ENCODE data around the gene OPALIN.

Gene OPALIN

GRCh38 chr10:96334616-96335526 is 23.9 kb downstream of the OPALIN start:
- Histone ChIP-seq H3K9me3 (ENCODE audit: low read length) (no peaks in the 10 kb centered on the region), H3K27me3 (ENCODE audit: control insufficient read depth in 1 of 2, insufficient read depth in 2 of 2, low read length in 2 of 2) (no peaks in the 10 kb centered on the region), H3K4me3 (ENCODE audit: low read depth in 1 of 2, low read length in 2 of 2) (no peak overlapping the region), H3K4me1 (ENCODE audit: insufficient read depth, low read length) (no peaks in the 10 kb centered on the region), H3K27ac (ENCODE audit: low read depth, low read length) (no peak overlapping the region), H3K36me3 (ENCODE audit: insufficient read depth, low read length) (no peaks in the 10 kb centered on the region), H3K9ac (ENCODE audit: low read length) (no peak overlapping the region)

GRCh38 chr10:96333101-96333500 is 25.7 kb downstream of the OPALIN start:
- H3K4me3 ChIP-seq (ENCODE audit: low read depth in 1 of 2, low read length in 2 of 2): no peak overlapping the region
- H3K27me3 ChIP-seq (ENCODE audit: control insufficient read depth in 1 of 2, insufficient read depth in 2 of 2, low read length in 2 of 2): no peaks in the 10 kb centered on the region
- H3K4me1 ChIP-seq (ENCODE audit: insufficient read depth, low read length): no peaks in the 10 kb centered on the region

GRCh38 chr10:96327462-96327861 is 31.3 kb downstream of the OPALIN start:
- H3K27me3 ChIP-seq (ENCODE audit: control insufficient read depth in 1 of 2, insufficient read depth in 2 of 2, low read length in 2 of 2): no peaks in the 10 kb centered on the region

More at GRCh38 chr10:96333101-96333500, 25.7 kb downstream of the OPALIN start:
- no peaks in the 10 kb centered on the region for H3K9me3 ChIP-seq (ENCODE audit: low read length)
- no peak overlapping the region for H3K9ac ChIP-seq (ENCODE audit: low read length)
- no peaks in the 10 kb centered on the region for H3K36me3 ChIP-seq (ENCODE audit: insufficient read depth, low read length)
- no peak overlapping the region for H3K27ac ChIP-seq (ENCODE audit: low read depth, low read length)

DNA sequence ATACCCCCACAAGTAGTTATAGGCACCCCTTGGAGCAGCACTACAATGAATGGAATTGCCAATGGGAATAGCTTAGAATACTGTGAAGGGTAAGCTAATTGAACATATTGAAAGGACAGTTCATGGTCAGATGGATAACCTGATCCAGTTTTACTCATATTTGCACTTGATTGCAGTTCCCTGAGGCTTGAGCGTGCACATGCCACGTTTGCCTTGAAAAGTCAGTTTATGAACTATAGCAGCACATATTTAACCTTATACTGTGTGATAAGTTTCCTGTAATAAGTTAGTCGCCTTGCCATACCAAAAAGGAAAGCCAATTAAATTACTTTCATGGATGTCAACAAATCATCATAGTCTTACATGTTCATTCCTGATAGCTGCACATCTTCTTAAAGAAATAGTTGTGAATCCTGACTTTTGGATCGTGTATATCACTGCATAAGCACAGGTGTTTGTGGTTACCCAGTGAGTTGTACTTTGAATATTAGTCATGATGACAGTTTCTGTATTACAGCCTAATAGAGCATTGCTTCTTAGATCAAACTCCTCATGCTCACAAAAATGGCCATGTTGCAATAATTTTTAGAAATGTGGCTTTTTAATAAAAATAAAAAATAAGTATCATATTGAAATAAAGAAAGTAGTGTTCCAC is 33.0 kb downstream of the OPALIN start:
- Histone ChIP-seq H3K27ac (ENCODE audit: low read depth, low read length) (no peak overlapping the region), H3K9ac (ENCODE audit: low read length) (no peak overlapping the region), H3K4me3 (ENCODE audit: low read depth in 1 of 2, low read length in 2 of 2) (no peak overlapping the region), H3K4me1 (ENCODE audit: insufficient read depth, low read length) (no peaks in the 10 kb centered on the region), H3K36me3 (ENCODE audit: insufficient read depth, low read length) (no peaks in the 10 kb centered on the region), H3K27me3 (ENCODE audit: control insufficient read depth in 1 of 2, insufficient read depth in 2 of 2, low read length in 2 of 2) (no peaks in the 10 kb centered on the region), H3K9me3 (ENCODE audit: low read length) (no peaks in the 10 kb centered on the region)

More at GRCh38 chr10:96327462-96327861, 31.3 kb downstream of the OPALIN start:
- H3K9ac ChIP-seq (ENCODE audit: low read length): no peak overlapping the region
- H3K36me3 ChIP-seq (ENCODE audit: insufficient read depth, low read length): no peaks in the 10 kb centered on the region
- H3K4me3 ChIP-seq (ENCODE audit: low read depth in 1 of 2, low read length in 2 of 2): no peak overlapping the region
- no peaks in the 10 kb centered on the region for H3K9me3 ChIP-seq (ENCODE audit: low read length)
- H3K4me1 ChIP-seq (ENCODE audit: insufficient read depth, low read length): no peaks in the 10 kb centered on the region
- H3K27ac ChIP-seq (ENCODE audit: low read depth, low read length): no peak overlapping the region

DNA sequence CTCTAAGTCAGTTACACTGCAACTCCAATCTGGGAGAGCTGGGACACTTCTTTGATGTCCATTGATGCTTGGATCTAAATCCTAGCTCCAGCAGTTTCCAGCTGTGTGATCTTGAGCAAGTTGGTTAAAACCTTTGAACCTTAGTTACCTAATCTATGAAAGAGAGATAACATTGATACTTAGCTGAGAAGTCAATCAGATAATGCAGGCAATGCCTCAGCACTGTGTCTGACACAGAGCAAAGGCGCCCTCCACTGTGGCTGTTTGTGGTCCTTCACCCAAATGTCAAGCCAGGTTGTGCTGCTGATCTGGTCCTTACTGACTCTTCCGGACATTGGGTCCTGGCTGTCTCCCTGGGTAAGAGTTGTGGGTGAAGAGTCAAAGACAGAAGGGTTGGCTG is 34.4 kb downstream of the OPALIN start:
- Histone ChIP-seq H3K4me3 (ENCODE audit: low read depth in 1 of 2, low read length in 2 of 2) (no peak overlapping the region), H3K4me1 (ENCODE audit: insufficient read depth, low read length) (no peaks in the 10 kb centered on the region), H3K9ac (ENCODE audit: low read length) (no peak overlapping the region), H3K36me3 (ENCODE audit: insufficient read depth, low read length) (no peaks in the 10 kb centered on the region), H3K9me3 (ENCODE audit: low read length) (no peaks in the 10 kb centered on the region), H3K27ac (ENCODE audit: low read depth, low read length) (no peak overlapping the region), H3K27me3 (ENCODE audit: control insufficient read depth in 1 of 2, insufficient read depth in 2 of 2, low read length in 2 of 2) (no peaks in the 10 kb centered on the region)

DNA sequence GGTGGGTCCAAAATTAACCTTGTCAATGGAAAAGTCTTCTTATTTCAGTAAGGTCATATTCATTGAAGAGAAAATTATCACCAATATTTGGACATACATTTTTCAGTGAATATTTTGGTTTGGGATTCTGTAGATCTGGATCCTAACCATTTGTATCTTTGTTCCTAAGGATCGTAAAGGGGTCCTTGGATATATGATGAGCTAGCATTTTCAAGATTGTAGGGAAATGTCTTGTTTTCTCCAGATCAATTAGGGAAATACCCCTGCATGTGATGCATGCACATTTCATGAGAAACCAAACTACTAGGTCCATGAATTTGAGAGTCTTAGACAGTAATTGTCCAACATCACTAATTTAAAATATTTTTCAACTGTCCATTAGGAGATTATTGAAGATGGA is 36.5 kb downstream of the OPALIN start:
- Histone ChIP-seq H3K27me3 (ENCODE audit: control insufficient read depth in 1 of 2, insufficient read depth in 2 of 2, low read length in 2 of 2) (no peaks in the 10 kb centered on the region), H3K36me3 (ENCODE audit: insufficient read depth, low read length) (no peaks in the 10 kb centered on the region), H3K4me1 (ENCODE audit: insufficient read depth, low read length) (no peaks in the 10 kb centered on the region), H3K4me3 (ENCODE audit: low read depth in 1 of 2, low read length in 2 of 2) (no peak overlapping the region), H3K27ac (ENCODE audit: low read depth, low read length) (no peak overlapping the region), H3K9me3 (ENCODE audit: low read length) (no peaks in the 10 kb centered on the region), H3K9ac (ENCODE audit: low read length) (no peak overlapping the region)

DNA sequence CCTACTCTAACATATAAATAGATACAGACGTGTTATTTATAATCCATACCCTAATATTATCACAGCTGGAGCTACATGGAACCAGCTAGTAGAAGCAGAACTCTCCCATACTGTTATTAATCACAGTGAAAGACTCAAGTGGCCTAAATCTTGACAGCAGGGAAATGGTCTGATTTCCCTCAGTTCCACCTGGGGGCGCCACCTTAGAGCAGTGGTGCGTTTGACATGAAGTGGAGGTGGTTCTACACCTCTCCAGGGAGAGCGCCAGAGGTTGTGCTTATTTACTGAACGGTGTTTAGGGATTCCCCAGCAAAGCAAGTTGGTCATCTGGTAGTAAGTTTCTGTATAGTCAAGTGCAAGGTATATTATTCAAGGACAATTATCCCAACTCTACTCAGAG is 37.0 kb downstream of the OPALIN start:
- Histone ChIP-seq H3K9me3 (ENCODE audit: low read length) (no peaks in the 10 kb centered on the region), H3K4me1 (ENCODE audit: insufficient read depth, low read length) (no peaks in the 10 kb centered on the region), H3K27ac (ENCODE audit: low read depth, low read length) (no peak overlapping the region), H3K36me3 (ENCODE audit: insufficient read depth, low read length) (no peaks in the 10 kb centered on the region), H3K27me3 (ENCODE audit: control insufficient read depth in 1 of 2, insufficient read depth in 2 of 2, low read length in 2 of 2) (no peaks in the 10 kb centered on the region), H3K9ac (ENCODE audit: low read length) (no peak overlapping the region), H3K4me3 (ENCODE audit: low read depth in 1 of 2, low read length in 2 of 2) (no peak overlapping the region)

DNA sequence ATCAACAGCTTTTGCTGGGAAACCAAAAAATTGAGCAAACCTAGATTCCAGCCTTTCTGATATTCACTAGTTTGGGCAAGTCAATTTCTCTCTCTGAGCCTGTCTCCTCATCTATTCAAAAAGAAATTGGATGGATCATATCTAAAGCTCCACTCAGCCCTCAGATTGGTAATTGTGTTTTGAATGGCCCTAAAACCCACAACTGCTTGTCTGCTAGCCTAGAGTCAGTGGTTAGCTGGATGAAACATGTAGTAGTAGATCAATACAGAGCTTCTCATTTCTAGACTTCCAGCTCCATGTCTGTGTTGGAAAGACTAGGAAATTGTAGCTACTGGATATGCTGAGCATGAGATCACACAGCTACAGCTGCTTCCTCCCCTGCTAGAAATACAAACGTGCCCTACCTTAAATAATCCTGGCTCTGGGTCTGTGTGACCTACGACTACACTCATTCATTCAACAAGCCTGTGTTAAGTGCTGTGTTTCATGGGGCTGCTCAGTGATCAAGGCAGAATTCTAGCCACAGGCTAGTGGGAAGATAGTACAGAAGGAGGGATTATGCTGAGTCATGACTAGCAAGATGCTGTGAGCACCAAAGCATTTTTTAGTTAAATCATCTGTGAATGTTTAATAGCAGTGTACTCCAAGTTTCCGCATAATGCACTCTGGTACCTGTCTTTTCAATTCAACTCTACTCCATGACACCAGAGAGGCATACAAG is 38.9 kb downstream of the OPALIN start:
- Histone ChIP-seq H3K9ac (ENCODE audit: low read length) (no peak overlapping the region), H3K36me3 (ENCODE audit: insufficient read depth, low read length) (no peaks in the 10 kb centered on the region), H3K27ac (ENCODE audit: low read depth, low read length) (no peak overlapping the region), H3K4me3 (ENCODE audit: low read depth in 1 of 2, low read length in 2 of 2) (no peak overlapping the region), H3K9me3 (ENCODE audit: low read length) (no peaks in the 10 kb centered on the region), H3K27me3 (ENCODE audit: control insufficient read depth in 1 of 2, insufficient read depth in 2 of 2, low read length in 2 of 2) (no peaks in the 10 kb centered on the region), H3K4me1 (ENCODE audit: insufficient read depth, low read length) (no peaks in the 10 kb centered on the region)

DNA sequence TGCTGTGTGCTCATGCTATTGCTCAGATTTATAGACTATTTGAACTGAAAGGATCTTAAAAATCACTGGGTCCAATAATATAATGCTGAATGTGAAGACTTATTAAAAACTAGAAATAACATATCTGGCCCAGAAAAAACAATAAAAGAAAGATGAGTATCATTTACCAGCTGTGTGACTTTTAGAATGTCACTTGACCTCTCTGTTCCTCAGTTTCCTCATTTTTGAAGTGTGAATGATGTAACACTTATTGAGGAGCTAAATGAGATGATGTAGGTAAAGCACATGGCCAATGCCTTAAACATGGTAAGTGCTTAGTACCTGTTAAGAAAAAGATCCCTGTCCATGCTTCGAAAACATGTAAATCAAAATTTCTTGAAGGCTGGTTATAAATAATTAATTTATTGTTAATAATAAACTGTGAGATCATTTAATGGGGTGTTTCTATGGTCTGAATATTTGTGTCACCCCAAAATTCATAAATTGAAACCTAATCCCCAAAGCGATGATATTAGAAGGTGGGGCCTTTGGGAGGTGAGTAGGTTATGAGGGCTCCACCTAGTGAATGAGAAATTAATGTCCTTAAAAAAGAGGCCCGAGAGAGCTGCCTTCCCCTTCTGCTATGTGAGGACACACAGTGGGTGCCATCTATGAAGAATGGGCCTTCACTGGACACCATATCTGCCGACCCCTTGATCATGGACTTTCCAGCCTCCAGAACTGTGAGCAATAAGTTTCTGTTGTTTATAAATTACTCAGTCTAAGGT is 41.6 kb downstream of the OPALIN start:
- Histone ChIP-seq H3K9me3 (ENCODE audit: low read length) (no peaks in the 10 kb centered on the region), H3K36me3 (ENCODE audit: insufficient read depth, low read length) (no peaks in the 10 kb centered on the region), H3K4me1 (ENCODE audit: insufficient read depth, low read length) (no peaks in the 10 kb centered on the region), H3K27me3 (ENCODE audit: control insufficient read depth in 1 of 2, insufficient read depth in 2 of 2, low read length in 2 of 2) (no peaks in the 10 kb centered on the region), H3K27ac (ENCODE audit: low read depth, low read length) (no peak overlapping the region), H3K9ac (ENCODE audit: low read length) (no peak overlapping the region), H3K4me3 (ENCODE audit: low read depth in 1 of 2, low read length in 2 of 2) (no peak overlapping the region)

GRCh38 chr10:96313344-96313743 is 45.5 kb downstream of the OPALIN start:
- no peak overlapping the region for H3K27ac ChIP-seq (ENCODE audit: low read depth, low read length)
- no peaks in the 10 kb centered on the region for H3K9me3 ChIP-seq (ENCODE audit: low read length)
- no peaks in the 10 kb centered on the region for H3K27me3 ChIP-seq (ENCODE audit: control insufficient read depth in 1 of 2, insufficient read depth in 2 of 2, low read length in 2 of 2)
- H3K36me3 ChIP-seq (ENCODE audit: insufficient read depth, low read length): no peaks in the 10 kb centered on the region
- peaks cover 20% of the 10 kb centered on the region for H3K4me1 ChIP-seq (ENCODE audit: insufficient read depth, low read length)
- H3K4me3 ChIP-seq (ENCODE audit: low read depth in 1 of 2, low read length in 2 of 2): no peak overlapping the region
- no peak overlapping the region for H3K9ac ChIP-seq (ENCODE audit: low read length)

Data from muscle layer of colon (tissue), 2 donors.